Measurements from ENCODE around the gene NUCKS1.

GRCh38 chr1:205787287-205787916, 37.4 kb upstream of the NUCKS1 start:
- TF ChIP-seq CTCF (IDR thresholded peaks at IDR 0.05) (no peak), POLR2A (IDR thresholded peaks at IDR 0.05) (no peak), EP300 (IDR thresholded peaks at IDR 0.05) (no peak)
